ENCODE data around the gene MXRA7.
A peak's percentile ranks its signal among the peaks of the same experiment; 100 is the strongest.
"Not testable (repeated sequence)": the region's sequence is repeated elsewhere in the genome, so short reads cannot be mapped to it uniquely, and the experiment has no call there.

The MXRA7 gene

GRCh38 chr17:76706817-76707216 is 3.9 kb downstream of the MXRA7 start:
- Histone ChIP-seq H3K36me3 (ENCODE audit: control insufficient read depth in 1 of 2, insufficient read depth in 2 of 2, low read length in 2 of 2) (no peaks in the 10 kb centered on the region), H3K4me3 (ENCODE audit: low read depth in 1 of 2, low read length in 2 of 2) (no peak overlapping the region), H3K27ac (ENCODE audit: low read depth, low read length) (no peak overlapping the region), H3K27me3 (ENCODE audit: control insufficient read depth in 1 of 2, insufficient read depth in 2 of 2, low read length in 2 of 2) (no peaks in the 10 kb centered on the region), H3K9me3 (ENCODE audit: control insufficient read depth in 1 of 2, low read length in 2 of 2) (no peaks in the 10 kb centered on the region), H3K4me1 (ENCODE audit: control insufficient read depth in 1 of 2, insufficient read depth in 2 of 2, low read length in 2 of 2) (peaks cover 12 to 13% of the 10 kb centered on the region in 2 donors), H3K9ac (ENCODE audit: low read depth in 1 of 2, low read length in 2 of 2) (no peak overlapping the region)

- no peaks in the 10 kb centered on the region for H3K36me3 ChIP-seq (ENCODE audit: control insufficient read depth in 1 of 2, insufficient read depth in 2 of 2, low read length in 2 of 2)
- H3K4me3 ChIP-seq (ENCODE audit: low read depth in 1 of 2, low read length in 2 of 2): no peak overlapping the region
- H3K9me3 ChIP-seq (ENCODE audit: control insufficient read depth in 1 of 2, low read length in 2 of 2): no peaks in the 10 kb centered on the region
- peaks cover 4 to 12% of the 10 kb centered on the region in 2 donors for H3K4me1 ChIP-seq (ENCODE audit: control insufficient read depth in 1 of 2, insufficient read depth in 2 of 2, low read length in 2 of 2)
- H3K27me3 ChIP-seq (ENCODE audit: control insufficient read depth in 1 of 2, insufficient read depth in 2 of 2, low read length in 2 of 2): no peaks in the 10 kb centered on the region
- H3K27ac ChIP-seq (ENCODE audit: low read depth, low read length): no peak overlapping the region
- no peak overlapping the region for H3K9ac ChIP-seq (ENCODE audit: low read depth in 1 of 2, low read length in 2 of 2)
Observed at GRCh38 chr17:76704805-76705204, 6.0 kb downstream of the MXRA7 start.

- H3K9ac ChIP-seq (ENCODE audit: low read depth in 1 of 2, low read length in 2 of 2): no peak overlapping the region
- no peaks in the 10 kb centered on the region for H3K27me3 ChIP-seq (ENCODE audit: control insufficient read depth in 1 of 2, insufficient read depth in 2 of 2, low read length in 2 of 2)
- no peaks in the 10 kb centered on the region for H3K36me3 ChIP-seq (ENCODE audit: control insufficient read depth in 1 of 2, insufficient read depth in 2 of 2, low read length in 2 of 2)
- H3K4me1 ChIP-seq (ENCODE audit: control insufficient read depth in 1 of 2, insufficient read depth in 2 of 2, low read length in 2 of 2): peaks cover 4 to 8% of the 10 kb centered on the region in 2 donors
- no peaks in the 10 kb centered on the region for H3K9me3 ChIP-seq (ENCODE audit: control insufficient read depth in 1 of 2, low read length in 2 of 2)
- H3K4me3 ChIP-seq (ENCODE audit: low read depth in 1 of 2, low read length in 2 of 2): no peak overlapping the region
- H3K27ac ChIP-seq (ENCODE audit: low read depth, low read length): no peak overlapping the region
Observed at GRCh38 chr17:76702941-76703637, 7.7 kb downstream of the MXRA7 start.

GRCh38 chr17:76702076-76702475 is 8.7 kb downstream of the MXRA7 start:
- H3K4me3 ChIP-seq (ENCODE audit: low read depth in 1 of 2, low read length in 2 of 2): no peak overlapping the region
- no peaks in the 10 kb centered on the region for H3K36me3 ChIP-seq (ENCODE audit: control insufficient read depth in 1 of 2, insufficient read depth in 2 of 2, low read length in 2 of 2)
- H3K27ac ChIP-seq (ENCODE audit: low read depth, low read length): no peak overlapping the region
- H3K27me3 ChIP-seq (ENCODE audit: control insufficient read depth in 1 of 2, insufficient read depth in 2 of 2, low read length in 2 of 2): no peaks in the 10 kb centered on the region
- H3K9me3 ChIP-seq (ENCODE audit: control insufficient read depth in 1 of 2, low read length in 2 of 2): no peaks in the 10 kb centered on the region
- peaks cover 0 to 8% of the 10 kb centered on the region in 2 donors for H3K4me1 ChIP-seq (ENCODE audit: control insufficient read depth in 1 of 2, insufficient read depth in 2 of 2, low read length in 2 of 2)
- H3K9ac ChIP-seq (ENCODE audit: low read depth in 1 of 2, low read length in 2 of 2): no peak overlapping the region

- Histone ChIP-seq H3K4me1 (ENCODE audit: control insufficient read depth in 1 of 2, insufficient read depth in 2 of 2, low read length in 2 of 2) (peaks cover 0 to 14% of the 10 kb centered on the region in 2 donors), H3K27ac (ENCODE audit: low read depth, low read length) (peak overlapping the region; percentile 18), H3K4me3 (ENCODE audit: low read depth in 1 of 2, low read length in 2 of 2) (no peak overlapping the region), H3K9ac (ENCODE audit: low read depth in 1 of 2, low read length in 2 of 2) (peak overlapping the region in 1 of 2 donors; percentile 35), H3K9me3 (ENCODE audit: control insufficient read depth in 1 of 2, low read length in 2 of 2) (no peaks in the 10 kb centered on the region), H3K27me3 (ENCODE audit: control insufficient read depth in 1 of 2, insufficient read depth in 2 of 2, low read length in 2 of 2) (no peaks in the 10 kb centered on the region), H3K36me3 (ENCODE audit: control insufficient read depth in 1 of 2, insufficient read depth in 2 of 2, low read length in 2 of 2) (no peaks in the 10 kb centered on the region)
Observed at GRCh38 chr17:76701471-76701967, 9.2 kb downstream of the MXRA7 start.

GRCh38 chr17:76700617-76701470 is 9.9 kb downstream of the MXRA7 start:
- peak overlapping the region; percentile 74 for H3K27ac ChIP-seq (ENCODE audit: low read depth, low read length)
- H3K4me1 ChIP-seq (ENCODE audit: control insufficient read depth in 1 of 2, insufficient read depth in 2 of 2, low read length in 2 of 2): peaks cover 0 to 15% of the 10 kb centered on the region in 2 donors
- H3K27me3 ChIP-seq (ENCODE audit: control insufficient read depth in 1 of 2, insufficient read depth in 2 of 2, low read length in 2 of 2): no peaks in the 10 kb centered on the region
- no peaks in the 10 kb centered on the region for H3K36me3 ChIP-seq (ENCODE audit: control insufficient read depth in 1 of 2, insufficient read depth in 2 of 2, low read length in 2 of 2)
- H3K9me3 ChIP-seq (ENCODE audit: control insufficient read depth in 1 of 2, low read length in 2 of 2): no peaks in the 10 kb centered on the region
- peak overlapping the region in 1 of 2 donors; percentile 5 for H3K4me3 ChIP-seq (ENCODE audit: low read depth in 1 of 2, low read length in 2 of 2)
- H3K9ac ChIP-seq (ENCODE audit: low read depth in 1 of 2, low read length in 2 of 2): peak overlapping the region; percentile 35 to 47

- Histone ChIP-seq H3K27ac (ENCODE audit: low read depth, low read length) (peak overlapping the region; percentile 74), H3K9ac (ENCODE audit: low read depth in 1 of 2, low read length in 2 of 2) (peak overlapping the region; percentile 35 to 47), H3K9me3 (ENCODE audit: control insufficient read depth in 1 of 2, low read length in 2 of 2) (no peaks in the 10 kb centered on the region), H3K4me3 (ENCODE audit: low read depth in 1 of 2, low read length in 2 of 2) (no peak overlapping the region), H3K27me3 (ENCODE audit: control insufficient read depth in 1 of 2, insufficient read depth in 2 of 2, low read length in 2 of 2) (no peaks in the 10 kb centered on the region), H3K36me3 (ENCODE audit: control insufficient read depth in 1 of 2, insufficient read depth in 2 of 2, low read length in 2 of 2) (no peaks in the 10 kb centered on the region), H3K4me1 (ENCODE audit: control insufficient read depth in 1 of 2, insufficient read depth in 2 of 2, low read length in 2 of 2) (peaks cover 0 to 15% of the 10 kb centered on the region in 2 donors)
Observed at GRCh38 chr17:76700270-76700616, 10.5 kb downstream of the MXRA7 start.

- not testable (repeated sequence) for H3K4me3 ChIP-seq (ENCODE audit: low read depth in 1 of 2, low read length in 2 of 2); H3K36me3 ChIP-seq (ENCODE audit: control insufficient read depth in 1 of 2, insufficient read depth in 2 of 2, low read length in 2 of 2); H3K27ac ChIP-seq (ENCODE audit: low read depth, low read length); H3K9ac ChIP-seq (ENCODE audit: low read depth in 1 of 2, low read length in 2 of 2); H3K9me3 ChIP-seq (ENCODE audit: control insufficient read depth in 1 of 2, low read length in 2 of 2); H3K27me3 ChIP-seq (ENCODE audit: control insufficient read depth in 1 of 2, insufficient read depth in 2 of 2, low read length in 2 of 2)
- H3K4me1 ChIP-seq (ENCODE audit: control insufficient read depth in 1 of 2, insufficient read depth in 2 of 2, low read length in 2 of 2): peaks cover 0 to 15% of the 10 kb centered on the region in 2 donors
Observed at GRCh38 chr17:76698466-76698977, 12.2 kb downstream of the MXRA7 start.

GRCh38 chr17:76697702-76698465 is 12.9 kb downstream of the MXRA7 start:
- H3K27ac ChIP-seq (ENCODE audit: low read depth, low read length): no peak overlapping the region
- H3K36me3 ChIP-seq (ENCODE audit: control insufficient read depth in 1 of 2, insufficient read depth in 2 of 2, low read length in 2 of 2): no peaks in the 10 kb centered on the region
- no peaks in the 10 kb centered on the region for H3K9me3 ChIP-seq (ENCODE audit: control insufficient read depth in 1 of 2, low read length in 2 of 2)
- H3K27me3 ChIP-seq (ENCODE audit: control insufficient read depth in 1 of 2, insufficient read depth in 2 of 2, low read length in 2 of 2): no peaks in the 10 kb centered on the region
- peaks cover 0 to 15% of the 10 kb centered on the region in 2 donors for H3K4me1 ChIP-seq (ENCODE audit: control insufficient read depth in 1 of 2, insufficient read depth in 2 of 2, low read length in 2 of 2)
- H3K9ac ChIP-seq (ENCODE audit: low read depth in 1 of 2, low read length in 2 of 2): no peak overlapping the region
- H3K4me3 ChIP-seq (ENCODE audit: low read depth in 1 of 2, low read length in 2 of 2): no peak overlapping the region

Measured in duodenal mucosa (tissue), 2 donors.